Activated CD4-positive, CD25-positive, alpha-beta regulatory T cell treated with anti-CD3 and anti-CD28 coated beads, Interleukin-2, amount 50 U/mL, for 72 hours (primary cell): ENCODE measurements around the gene F8.
"Not testable (repeated sequence)": the region's sequence is repeated elsewhere in the genome, so short reads cannot be mapped to it uniquely, and the experiment has no call there.

Experiments
- DNase-seq: peaks from one replicate; pipeline ENCODE4 v3.0.0; 2021

F8 gene

GRCh38 chrX:154980330-154981115 is 42.0 kb downstream of the F8 start:
- DNase-seq: peak; percentile 73

- DNase-seq: no peak
These were observed 42.9 kb downstream of the F8 start for GRCh38 chrX:154979629-154980028.

DNA sequence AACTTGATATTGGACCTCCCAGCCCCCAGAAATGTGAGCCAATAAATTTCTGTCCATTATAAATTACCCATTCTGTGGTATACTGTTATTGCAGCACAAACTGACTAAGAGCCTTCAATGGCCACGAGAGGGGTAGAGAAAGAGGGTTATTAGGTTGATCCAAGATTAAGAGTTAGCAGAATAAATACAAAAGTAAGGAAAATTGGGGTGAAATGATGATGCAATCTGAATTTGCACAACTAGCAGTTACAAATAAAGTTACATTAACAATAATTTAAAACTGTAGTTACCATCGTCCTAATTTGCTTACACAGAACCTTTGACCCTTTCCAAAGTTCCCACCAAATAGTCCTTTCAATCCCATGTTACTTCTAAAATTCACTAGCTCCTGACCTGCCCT is 54.2 kb downstream of the F8 start:
- DNase-seq: no peak

- no peak for DNase-seq
These were observed 54.9 kb downstream of the F8 start for GRCh38 chrX:154967603-154968002.

GRCh38 chrX:154961947-154962346 is 60.6 kb downstream of the F8 start:
- DNase-seq: no peak

DNA sequence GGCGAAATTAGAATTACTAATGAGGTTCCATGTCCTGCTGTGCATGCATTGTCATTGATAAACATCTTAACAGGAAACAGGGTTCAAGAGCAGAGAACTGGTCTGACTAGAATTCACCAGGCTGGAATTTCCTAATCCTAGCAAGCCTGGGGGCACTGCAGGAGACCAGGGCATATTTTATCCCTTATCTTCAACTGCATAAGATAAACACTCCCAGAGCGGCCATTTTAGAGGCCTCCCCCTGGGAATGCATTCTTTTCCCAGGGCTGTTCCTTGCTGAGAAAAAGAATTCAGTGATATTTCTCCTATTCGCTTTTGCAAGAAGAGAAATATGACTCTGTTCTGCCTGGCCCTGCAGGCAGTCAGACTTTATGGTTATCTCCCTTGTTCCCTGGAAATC is 66.7 kb downstream of the F8 start:
- not testable (repeated sequence) for DNase-seq

DNA sequence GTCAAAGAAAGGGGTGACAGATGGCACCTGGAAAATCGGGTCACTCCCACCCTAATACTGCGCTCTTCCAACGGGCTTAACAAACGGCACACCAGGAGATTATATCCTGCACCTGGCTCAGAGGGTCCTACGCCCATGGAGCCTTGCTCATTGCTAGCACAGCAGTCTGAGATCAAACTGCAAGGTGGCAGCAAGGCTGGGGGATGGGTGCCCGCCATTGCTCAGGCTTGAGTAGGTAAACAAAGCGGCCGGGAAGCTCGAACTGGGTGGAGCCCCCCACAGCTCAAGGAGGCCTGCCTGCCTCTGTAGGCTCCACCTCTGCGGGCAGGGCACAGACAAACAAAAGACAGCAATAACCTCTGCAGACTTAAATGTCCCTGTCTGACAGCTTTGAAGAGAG is 83.3 kb downstream of the F8 start:
- DNase-seq: not testable (repeated sequence)

DNA sequence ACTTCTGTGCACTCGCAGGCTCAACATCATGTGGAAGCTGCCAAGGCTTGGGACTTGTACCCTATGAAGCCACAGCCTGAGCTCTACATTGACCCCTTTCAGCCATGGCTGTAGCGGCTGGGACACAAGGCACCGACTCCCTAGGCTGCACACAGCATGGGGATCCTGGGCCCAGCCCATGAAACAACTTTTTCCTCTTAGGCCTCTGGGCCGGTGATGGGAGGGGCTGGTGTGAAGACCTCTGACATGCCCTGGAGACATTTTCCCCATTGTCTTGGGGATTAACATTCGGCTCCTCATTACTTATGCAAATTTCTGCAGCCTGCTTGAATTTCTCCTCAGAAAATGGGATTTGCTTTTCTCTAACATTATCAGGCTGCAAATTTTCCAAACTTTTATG is 97.8 kb downstream of the F8 start:
- DNase-seq: not testable (repeated sequence)

DNA sequence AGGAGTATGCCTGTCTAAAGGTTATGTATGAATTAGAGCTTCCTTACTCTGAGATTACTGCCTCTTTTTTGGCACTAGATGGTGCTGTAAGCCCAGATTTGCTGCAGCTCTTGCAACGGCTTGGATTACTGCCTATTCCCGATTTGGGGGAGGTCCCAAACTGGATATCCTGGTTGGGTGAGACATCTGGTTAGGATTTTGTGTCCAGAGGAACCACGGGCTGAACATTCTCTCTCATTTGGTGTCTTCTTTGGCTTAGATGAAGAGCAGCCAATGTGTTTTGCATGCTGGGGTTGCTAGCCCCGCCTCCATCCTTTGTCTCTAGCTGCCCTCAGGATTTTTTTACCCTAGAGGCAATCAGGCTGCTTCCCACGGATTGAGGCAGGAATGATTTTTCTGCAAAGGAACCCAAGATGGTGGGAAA is 104.5 kb downstream of the F8 start:
- DNase-seq: peak; percentile 29

DNA sequence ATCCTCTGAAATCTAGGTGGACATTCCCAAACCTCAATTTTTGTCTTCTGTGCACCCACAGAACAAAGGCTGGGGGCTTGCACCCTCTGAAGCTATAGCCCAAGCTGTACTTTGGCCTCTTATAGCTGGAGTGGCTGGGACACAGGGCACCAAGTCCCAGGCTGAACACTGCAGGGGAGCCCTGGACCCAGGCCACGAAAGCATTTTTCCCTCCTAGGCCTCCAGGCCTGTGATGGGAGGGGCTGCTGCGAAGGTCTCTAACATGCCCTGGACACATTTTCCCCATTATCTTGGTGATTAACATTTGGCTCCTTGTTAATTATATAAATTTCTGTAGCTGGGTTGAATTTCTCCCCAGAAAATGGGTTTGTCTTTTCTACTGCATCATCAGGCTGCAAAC is 108.5 kb downstream of the F8 start:
- DNase-seq: no peak

DNA sequence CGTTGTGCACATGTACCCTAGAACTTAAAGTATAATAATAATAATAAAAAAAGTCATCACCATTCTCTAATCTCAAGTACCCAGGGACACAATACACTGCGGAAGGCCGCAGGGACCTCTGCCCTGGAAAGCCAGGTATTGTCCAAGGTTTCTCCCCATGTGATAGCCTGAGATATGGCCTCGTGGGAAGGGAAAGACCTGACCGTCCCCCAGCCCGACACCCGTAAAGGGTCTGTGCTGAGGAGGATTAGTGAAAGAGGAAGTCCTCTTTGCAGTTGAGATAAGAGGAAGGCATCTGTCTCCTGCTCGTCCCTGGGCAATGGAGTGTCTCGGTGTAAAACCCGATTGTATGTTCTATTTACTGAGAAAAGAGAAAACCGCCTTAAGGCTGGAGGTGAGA is 112.0 kb downstream of the F8 start:
- not testable (repeated sequence) for DNase-seq

DNA sequence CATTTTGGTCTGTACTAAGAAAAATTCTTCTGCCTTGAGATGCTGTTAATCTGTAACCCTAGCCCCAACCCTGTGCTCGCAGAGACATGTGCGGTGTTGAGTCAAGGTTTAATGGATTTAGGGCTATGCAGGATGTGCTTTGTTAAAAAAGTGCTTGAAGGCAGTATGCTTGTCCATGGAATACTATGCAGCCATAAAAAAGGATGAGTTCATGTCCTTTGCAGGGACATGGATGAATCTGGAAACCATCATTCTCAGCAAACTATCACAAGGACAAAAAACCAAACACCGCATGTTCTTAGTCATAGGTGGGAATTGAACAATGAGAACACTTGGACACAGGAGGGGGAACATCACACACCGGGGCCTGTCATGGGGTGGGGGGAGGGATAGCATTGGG is 112.5 kb downstream of the F8 start:
- not testable (repeated sequence) for DNase-seq

GRCh38 chrX:154908821-154909220 is 113.7 kb downstream of the F8 start:
- DNase-seq: no peak

DNA sequence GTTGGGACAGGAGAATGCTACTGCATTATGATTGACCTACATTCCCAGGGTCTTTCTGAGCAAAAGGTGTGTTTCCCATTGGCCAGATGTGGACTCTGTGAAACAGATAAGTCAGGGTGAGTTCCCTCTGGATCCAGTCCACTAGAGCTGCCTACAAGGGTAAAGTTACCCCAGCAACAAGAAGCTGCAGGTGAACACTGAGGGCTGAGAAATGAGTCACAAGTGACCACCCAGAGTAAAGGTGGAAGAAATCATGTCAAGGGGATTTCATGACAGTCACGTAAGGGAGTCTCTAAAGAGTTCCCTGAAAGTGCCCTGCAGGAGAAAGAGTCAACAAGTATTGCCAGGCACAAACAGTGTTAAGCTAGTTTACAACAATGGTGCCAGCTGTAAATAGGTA is 120.1 kb downstream of the F8 start:
- no peak for DNase-seq

DNA sequence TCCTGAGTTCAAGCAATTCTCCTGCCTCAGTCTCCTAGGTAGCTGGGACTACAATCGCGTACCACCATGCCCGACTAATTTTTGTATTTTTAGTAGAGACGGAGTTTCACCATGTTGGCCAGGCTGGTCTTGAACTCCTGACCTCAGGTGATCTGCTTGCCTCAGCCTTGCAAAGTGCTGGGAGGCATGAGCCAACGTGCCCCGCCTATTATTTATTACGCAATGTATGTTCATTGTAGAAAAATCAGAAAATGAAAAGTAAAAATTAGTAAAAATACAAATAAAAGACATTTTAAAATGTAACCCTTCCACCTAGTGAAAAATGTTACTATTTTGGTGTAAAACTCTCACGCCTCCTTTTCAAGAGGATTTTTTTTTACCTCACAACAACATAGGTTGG is 122.2 kb downstream of the F8 start:
- DNase-seq: no peak

DNA sequence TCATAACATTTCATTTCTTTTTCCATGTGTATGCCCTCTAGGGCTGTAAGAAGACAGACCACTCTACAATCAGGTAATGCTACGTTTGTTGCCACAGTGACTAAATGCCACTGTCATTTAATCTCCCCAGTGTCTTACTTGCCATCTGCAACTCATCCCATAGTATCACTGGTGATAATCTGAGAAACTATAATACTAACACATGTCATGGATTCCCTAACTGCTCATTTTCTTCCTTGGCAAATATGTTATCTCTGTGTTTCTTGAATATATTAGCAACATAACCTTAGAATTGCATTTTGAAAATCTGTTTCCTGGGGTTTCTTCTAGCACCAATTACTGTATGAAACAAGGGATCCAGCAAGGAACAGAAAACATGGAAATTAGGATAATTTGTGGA is 130.2 kb downstream of the F8 start:
- DNase-seq: no peak

DNA sequence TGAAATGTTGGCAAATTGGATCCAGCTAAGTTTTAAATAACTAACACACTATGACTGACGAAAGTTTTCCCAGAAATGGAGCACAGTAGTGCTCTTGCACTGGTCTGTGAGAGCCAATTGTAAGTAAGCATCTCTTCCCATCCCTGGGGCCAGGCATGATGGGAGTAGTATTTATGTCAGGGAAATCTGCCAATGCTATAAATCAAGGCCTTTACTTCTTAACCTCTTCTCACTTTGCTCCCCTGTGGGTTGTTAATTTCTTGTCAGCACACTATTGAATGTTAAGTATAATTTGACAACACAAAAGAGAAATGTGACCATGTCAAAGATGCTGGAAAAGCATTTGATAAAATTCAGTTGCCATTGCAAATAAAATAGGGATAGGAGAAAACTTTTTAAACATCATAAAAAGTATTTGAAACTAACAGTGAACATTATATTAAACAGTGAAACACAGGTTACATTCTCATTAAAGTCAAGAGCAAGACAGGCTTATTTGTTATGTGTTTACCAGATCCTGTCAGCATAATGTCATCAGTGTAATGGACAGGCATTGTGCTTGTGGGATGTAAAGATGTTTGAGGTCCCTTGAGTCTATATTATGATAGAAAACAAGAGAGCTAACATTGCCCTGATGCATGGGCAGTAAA is 131.4 kb downstream of the F8 start:
- no peak for DNase-seq

GRCh38 chrX:154886789-154887221 is 135.7 kb downstream of the F8 start:
- not testable (repeated sequence) for DNase-seq

DNA sequence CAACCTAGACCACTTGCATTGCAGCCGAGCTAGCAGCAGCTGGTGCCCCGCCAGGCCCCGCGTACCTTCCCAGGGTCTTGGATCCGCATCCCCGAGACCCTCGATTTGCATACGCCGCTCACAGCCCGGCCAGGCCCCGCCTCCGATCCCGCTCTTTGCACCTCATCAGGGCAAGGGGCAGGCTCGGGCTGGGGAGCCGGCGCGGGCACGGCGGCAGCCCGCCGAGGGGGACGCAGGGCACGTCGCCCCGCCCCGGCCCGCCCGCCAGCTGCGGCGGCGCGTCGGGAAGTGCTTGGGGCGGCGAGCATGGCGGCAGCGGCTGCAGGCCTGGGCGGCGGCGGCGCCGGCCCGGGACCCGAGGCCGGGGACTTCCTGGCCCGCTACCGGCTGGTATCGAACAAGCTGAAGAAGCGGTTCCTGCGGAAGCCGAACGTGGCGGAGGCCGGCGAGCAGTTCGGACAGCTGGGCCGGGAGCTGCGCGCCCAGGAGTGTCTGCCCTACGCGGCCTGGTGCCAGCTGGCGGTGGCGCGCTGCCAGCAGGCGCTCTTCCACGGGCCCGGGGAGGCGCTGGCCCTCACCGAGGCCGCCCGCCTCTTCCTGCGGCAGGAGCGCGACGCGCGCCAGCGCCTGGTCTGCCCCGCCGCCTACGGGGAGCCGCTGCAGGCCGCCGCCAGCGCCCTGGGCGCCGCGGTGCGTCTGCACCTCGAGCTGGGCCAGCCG is 136.3 kb downstream of the F8 start, which contains the start of gene F8A1:
Gene F8A1, plus strand, starts transcription at position 287 of the 720 bp plus-strand sequence. Its CDS starts 20 bp downstream, at position 307.
- DNase-seq: not testable (repeated sequence)

DNA sequence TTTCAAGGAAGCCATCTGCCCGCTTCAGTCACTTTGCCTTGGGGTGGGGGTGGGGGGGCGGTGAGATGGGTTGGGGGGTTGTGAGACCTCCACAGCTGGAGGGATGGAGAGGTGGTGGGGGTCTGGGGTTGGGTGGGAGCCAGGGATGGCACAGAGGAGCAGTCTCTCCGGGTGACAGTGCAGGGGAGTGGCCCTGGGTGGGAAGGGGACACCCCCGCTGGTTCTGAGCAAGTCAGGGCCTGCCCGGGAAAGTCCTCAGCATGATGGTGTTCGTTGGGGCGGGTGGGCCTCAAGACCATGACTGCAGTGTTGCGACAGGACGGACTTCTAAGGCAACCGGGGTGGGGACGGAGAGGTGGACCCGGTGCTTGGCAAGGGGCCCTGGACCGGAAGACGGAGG is 137.0 kb downstream of the F8 start:
- not testable (repeated sequence) for DNase-seq

- DNase-seq: not testable (repeated sequence)
These were observed 137.5 kb downstream of the F8 start for GRCh38 chrX:154885057-154885456.

DNA sequence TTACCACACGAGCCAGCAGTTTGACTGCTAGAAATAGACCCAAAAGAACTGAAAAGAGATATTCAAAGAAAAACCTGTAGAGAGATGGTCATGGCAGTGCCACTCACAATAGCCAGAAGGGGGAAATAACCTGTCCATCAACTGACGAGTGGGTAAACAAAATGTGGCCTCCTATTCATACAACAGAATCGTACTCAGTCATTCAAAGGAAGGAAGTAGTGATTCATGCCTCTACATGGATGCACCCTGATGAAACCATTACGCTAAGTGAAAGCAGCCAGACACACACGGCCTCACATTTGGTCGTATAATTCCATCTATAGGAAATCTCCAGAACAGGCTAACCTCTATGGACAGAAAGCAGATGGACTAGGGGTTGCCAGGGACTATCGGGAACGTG is 138.5 kb downstream of the F8 start:
- DNase-seq: not testable (repeated sequence)

DNA sequence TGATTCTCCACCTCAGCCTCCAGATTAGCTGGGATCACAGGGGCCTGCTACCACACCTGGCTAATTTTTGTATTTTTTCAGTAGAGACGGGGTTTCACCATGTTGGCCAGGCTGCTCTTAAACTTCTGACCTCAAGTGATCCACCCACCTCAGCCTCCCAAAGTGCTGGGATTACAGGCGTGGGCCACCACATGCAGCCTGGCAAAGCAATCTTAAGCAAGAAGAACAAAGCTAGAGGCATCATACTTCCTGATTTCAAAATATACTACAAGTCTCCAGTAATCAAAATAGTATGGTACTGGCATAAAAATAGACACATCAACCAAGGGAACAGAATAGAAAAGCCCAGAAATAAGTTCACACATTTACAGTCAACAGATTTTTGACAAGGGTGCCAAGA is 149.2 kb downstream of the F8 start:
- no peak for DNase-seq

- DNase-seq: not testable (repeated sequence)
These were observed 154.0 kb downstream of the F8 start for GRCh38 chrX:154868522-154868921.
